Superior temporal gyrus (tissue), 1 donor: Measurements from ENCODE around the gene SLC6A6.
"Not testable (repeated sequence)": the region's sequence is repeated elsewhere in the genome, so short reads cannot be mapped to it uniquely, and the experiment has no call there.

Experiments used
- DNase-seq: peaks from one replicate; pipeline ENCODE4 v3.0.0-alpha.2; 2016; ENCODE audit errors: extremely low spot score

Gene SLC6A6

DNA sequence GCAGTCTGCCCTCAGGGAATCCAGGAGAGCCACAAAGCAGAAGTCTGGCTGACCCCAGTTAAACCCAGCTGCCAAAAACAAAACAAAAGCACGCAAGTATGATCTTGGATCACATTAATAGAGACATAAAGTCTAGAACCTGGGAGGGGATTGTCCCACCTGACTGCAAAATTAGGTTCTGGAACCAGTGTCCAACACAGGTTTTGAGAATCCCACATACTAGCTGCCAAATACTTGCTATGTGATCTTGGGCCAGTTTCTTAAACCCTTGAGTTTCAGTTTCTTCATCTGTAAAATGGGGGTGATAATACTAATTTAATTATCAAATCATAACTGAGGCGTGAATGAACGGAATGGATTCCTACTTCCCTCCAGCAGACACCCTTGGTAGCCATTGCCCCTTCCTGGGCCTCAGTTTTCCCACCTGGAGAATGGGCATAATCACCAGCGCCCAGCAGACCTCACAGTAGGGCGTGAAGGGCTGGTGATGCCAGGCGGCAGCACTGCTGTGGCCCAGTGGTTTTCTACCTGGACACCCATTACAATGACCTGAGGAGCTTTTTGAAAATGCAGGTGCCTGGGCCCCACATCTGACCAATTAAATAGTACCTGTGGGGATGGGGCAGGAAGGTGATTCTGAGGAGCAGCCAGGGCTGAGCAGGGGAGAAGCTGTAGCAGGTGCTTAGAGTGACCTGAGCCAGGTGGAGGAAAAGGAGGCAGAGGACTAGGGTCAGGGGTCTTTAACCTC lies 105.5 kb downstream of the SLC6A6 start:
- DNase-seq: no peak

DNA sequence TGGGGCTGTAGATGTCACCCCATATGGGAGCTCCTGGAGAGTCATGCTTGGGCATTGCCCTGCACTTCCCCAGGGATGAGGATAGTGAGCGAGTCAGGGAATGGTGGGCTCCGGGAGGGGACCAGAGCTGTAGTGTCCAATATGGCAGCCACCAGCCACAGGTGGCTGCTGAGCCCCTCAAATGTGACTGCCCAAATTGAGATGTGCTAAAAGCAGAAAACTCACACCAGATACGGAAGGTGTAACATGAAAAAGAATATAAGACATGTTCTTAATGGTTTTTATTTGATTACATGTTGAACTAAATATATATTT lies 106.1 kb downstream of the SLC6A6 start:
- DNase-seq: no peak

DNA sequence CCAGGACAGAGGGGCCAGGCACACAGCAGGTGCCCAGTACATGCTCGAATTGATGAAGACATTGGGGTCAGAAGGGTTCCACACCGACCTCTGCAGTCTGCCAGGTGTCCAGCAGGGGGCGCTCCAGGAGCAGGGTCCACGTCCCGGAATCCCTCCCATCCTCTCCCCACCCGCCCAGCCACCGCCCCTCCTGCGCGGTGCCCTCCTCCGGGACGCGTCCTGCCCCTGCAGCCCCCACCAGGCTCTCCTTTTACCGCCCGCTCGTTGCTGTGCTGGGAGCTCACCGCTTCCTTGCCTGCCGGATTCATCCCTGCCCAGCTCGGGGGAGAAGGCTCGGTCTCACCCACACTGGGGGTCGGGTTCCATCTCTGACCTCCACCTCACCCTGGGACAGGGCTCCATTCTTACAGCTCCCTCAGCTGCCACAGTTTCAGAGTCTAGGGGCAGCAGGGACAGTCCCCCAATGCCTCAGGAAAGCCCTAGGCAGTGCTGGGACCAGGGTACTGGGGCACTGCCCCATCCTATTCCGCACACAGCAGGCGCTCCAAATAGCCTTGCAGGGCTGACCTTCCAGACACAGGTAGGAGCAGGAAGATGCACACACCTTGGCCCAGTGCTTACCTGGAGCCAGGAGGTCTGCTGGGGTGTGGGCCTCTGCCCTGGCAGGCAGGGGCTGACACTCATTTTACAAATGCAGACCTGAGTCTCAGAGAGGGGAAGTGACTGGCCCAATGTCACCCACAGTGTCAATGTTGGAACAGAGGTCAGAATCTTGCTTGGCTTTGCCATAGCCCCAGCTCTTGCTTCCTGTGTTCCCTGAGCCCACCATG lies 106.8 kb downstream of the SLC6A6 start:
- peak; percentile 54 for DNase-seq

DNA sequence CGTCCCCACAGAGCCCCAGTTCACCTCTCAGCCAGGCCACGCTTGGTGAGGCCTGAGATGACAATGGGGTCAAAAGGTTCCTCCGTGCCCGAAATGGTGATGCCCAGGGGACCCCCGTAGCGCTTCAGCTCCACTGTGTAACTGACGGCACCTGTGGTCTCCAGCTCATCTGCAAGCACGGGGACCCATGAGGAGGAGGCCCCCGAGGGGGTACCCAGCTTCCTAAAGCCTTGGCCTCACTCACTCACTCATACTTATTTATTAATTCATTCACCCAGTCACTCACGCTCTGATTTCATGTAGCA lies 107.3 kb downstream of the SLC6A6 start:
- DNase-seq: no peak

DNA sequence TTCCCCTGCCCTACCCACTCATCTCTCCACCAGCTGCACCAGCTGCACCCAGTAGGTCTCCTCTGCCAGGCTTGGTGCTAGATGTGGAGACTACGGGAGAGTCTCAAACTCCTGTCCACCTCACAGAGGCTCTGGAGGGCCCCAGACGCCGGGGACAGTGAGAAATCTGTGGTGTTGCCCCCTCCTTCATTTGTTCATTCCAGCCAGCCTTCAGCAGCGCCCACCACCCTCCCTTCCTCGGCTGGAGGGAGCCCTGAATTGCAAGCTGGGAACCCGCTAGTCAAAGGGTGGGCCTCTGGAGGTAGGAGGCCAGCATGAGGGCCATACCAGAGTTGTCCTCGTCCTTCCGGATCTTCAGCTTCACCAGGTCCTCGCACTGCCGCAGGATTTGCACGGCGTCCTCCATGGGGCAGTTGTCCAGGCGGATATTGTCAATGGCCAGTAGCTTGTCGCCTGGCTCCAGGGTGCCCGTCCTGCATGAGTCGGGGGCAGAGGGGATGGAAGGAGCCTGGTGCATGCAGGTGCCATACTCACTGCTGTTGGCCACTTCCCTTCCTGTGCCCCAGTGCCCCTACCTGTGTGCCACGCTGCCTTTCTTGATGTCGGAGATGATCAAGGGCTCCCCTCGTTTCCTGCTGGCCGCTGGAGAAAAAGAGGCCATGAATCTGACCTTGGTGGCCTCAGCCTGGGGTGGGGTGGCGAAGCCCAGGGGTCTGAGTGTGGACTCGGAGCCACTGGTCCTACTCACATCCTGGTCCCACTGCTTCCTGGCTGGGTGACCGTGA lies 108.6 kb downstream of the SLC6A6 start:
- DNase-seq: no peak

DNA sequence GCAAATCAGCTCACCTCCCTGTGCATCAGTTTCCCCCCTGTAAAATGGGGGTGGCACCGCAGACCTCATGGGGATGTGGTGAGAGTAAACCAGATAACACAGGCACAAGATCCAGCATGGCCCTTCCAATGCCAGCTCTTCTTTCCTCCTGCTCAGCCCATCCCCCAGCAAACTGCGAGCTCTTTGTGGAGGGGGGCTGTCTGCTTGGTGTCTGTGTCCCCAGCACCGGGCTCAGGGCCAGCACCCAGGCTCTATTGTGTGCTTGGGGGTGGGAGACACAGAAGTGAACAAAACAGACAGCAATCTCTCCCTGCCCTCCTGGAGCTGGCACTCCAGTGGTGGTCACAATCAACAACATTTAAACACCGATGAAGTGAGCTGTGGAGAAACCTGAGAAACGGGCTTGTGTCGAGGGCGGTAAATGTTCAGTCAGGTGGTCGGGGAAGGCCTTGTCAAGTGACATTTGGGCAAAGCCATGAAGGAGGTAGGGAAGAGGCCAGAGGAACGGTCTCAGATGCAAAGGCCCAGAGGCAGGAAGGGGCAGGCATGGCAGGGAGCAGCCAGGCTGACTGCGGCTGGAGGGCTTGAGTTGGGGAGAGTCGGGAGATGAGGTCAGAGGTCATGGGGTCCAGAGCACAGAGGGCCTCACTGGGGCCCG lies 109.3 kb downstream of the SLC6A6 start:
- no peak for DNase-seq

DNA sequence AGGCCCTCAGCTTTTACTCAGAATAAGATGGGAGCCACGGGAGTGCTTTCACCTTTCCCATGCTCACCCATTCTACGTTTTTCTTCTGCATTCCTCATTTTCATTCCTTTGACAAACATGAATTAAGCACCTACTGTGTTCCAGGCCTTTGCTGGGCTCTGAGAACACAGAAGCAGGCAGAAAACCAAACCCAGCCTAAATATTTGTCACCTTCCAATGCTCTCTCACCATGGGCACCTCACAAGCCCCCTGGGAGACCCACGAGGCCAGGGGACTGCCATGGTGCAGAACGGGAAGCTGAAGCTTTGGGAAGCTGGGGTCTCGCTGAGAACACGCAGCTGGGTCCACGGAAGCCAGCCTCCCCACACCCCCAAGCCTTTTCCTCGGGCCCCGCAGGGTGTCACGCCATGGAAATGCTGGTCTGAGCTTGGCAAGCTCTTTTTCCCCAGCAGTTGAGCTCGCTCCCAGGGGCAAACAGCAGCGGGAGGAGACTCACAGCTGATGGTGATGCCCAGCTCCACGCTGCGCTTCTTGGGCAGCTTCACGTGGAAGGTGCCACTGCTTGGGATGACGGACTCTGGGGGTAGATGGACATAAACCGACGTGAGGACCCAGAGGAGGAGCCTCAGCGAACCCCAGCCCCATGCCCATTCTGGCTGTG lies 110.0 kb downstream of the SLC6A6 start:
- DNase-seq: no peak

DNA sequence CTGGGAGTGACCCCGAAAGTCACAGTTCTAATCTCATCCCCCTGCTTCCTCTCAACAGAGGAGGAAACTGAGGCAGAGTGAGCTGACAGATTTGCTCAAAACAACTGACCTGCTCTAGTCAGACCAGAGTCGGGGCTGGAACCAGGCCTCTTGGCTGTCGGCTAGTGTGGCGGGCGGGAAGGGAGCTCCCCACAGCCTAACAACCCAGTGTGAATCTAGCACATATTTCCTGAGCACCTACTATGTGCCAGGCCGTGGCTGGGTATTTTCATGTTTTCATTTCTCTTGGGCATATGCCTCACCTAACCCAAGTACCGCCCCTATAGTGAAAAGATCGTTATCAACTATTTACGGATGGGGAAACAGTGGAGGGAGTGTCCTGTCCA lies 110.5 kb downstream of the SLC6A6 start:
- no peak for DNase-seq

DNA sequence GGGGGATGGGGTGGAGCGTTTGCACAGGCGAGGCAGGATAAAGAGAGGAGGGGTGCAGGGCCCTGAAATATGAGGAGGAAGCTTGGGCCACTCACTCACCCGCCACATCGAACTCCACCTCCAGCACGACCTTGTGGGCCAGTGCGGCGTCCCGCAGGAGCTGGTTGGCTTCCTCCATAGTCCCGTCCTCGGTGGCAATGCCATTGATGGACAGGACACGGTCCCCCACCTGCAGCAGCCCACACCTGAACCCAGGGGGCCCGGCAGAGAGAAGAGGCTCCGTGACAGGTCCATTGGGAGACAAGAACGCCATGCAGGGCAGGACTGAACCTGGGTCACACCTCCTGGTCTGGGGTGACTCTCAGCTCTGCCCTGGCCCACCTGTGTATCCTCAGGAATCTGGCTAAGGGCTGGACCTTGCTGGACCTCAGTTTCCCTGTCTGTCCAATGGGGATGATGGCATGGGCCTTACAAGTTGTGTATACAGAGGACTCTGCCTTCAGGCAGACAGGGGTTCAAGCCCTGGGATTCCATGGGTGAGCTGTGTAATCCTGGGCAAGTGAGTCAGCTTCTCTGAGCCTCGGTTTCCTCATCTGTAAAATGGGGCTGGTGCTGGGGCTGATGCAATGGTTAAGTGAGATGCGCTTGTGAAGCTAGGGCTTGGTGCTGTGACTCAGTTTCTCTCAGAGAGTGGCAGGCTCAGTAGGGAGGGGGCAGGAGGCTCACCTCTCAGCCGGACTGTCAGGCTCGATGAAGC lies 111.3 kb downstream of the SLC6A6 start:
- no peak for DNase-seq

DNA sequence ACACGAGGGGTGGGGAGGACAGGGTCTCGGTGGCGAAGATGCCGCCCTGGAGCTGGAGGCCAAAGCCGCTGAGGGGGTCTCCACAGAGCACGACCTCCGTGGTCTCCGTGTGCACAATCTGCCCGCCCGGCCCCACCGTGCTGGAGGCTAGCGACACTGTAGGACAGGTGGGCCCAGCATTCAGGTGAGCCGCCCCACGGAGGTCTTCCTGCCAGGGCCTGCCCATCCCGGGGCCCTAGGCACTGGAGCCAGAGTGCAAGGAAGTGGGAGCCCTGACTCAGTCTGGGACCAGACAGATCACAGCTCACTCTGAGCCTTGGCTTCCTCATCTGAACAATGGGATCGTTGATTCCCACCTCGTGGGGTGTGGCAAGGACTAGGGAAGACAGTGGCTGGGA lies 111.9 kb downstream of the SLC6A6 start:
- DNase-seq: no peak

DNA sequence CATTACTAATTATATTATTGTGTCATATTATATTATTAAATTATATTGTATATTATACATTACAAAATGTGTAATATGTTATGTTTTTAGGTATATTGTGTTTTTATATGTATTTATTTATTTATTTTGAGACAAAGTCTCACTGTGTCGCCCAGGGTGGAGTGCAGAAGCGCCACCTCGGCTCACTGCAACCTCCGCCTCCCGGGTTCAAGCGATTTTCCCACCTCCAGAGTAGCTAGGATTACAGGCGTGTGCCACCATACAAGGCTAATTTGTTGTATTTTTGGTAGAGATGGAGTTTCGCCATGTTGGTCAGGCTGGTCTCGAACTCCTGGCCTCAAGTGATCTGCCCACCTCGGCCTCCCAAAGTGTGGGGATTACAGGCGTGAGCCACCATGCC lies 113.1 kb downstream of the SLC6A6 start:
- not testable (repeated sequence) for DNase-seq

DNA sequence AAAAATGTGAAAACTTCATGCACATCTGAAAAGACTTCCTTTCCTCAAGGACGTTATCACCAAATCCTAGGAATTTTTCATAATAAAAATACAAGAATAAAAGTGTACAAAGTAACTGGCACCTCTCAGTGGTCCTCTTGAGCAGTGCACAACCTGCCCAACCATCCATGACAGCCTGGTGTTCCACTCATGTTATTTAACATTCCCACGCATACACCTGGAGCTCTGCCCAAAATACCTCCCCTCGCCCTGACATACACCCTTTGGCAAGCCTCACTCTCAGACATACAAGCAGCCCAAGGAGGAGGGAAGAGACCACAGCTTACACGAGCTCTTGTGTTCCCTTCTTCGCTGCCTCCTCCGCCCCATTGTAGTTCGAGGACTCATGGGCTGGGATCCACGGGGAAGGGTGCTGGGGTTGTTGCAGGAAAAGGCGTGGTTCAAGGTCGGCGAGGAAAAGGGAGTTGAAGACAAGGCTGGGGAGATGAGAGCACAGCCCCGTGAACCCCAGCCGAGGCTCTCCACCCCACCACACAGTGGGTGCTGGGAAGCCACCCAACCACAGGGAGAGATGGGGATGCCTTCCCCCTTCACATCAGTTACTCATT lies 114.4 kb downstream of the SLC6A6 start:
- DNase-seq: no peak

DNA sequence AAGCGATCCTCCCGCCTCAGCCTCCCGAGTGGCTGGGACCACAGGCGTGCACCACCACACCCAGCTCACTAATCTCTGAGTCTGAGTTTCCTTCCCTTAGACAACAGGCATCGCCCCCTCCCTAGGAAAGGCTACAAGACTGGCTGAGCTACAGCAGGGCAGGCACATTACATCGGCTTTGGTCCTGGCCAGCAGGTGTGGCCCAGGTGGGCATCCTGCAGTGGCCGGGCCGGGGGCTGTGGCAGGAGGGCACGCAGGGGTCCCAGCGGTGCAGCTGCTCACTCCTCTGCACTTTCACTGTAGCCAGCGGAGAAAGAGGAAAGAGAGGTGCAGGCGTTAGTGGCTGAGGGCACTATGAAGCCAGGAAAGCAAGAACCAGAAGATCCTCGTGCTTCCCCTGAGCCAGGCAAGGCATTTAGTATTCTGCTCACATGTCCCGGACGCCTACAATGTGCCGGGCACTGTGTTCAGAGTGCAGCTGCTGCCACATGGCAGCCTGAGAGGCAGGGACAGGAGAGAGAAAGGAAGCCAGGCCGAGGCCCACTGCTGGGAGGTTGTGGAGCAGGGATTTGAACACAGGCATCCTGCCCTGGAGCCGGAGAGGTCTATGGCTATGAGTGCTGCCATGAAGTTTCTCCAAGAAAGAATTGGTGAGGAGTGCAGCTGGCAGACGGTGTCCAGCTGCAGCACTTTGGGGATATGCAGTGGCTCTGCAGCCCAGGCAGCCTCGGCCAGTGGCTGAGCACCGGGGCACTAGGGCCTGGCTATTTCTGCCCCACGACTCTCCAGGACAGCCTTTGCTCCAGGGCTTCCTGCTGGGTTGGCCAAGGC lies 115.4 kb downstream of the SLC6A6 start:
- no peak for DNase-seq

DNA sequence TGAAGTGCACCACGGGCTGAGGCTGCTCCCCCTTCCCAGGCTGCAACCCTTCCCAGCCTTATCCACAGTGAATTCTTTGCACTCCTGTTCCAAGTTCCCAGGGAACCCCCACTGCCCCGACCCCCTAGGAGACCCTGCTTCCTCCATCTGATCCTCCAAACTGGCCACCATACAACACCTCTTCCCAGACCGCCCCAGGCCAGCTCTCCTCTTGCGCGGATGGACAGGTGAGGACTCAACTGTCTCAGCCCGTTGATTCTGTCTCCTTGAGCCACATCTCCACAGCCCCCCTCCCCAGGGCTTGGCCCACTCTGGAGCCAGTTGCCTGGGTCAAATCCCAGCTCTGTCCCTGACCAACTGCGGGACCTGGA lies 116.0 kb downstream of the SLC6A6 start:
- DNase-seq: no peak

DNA sequence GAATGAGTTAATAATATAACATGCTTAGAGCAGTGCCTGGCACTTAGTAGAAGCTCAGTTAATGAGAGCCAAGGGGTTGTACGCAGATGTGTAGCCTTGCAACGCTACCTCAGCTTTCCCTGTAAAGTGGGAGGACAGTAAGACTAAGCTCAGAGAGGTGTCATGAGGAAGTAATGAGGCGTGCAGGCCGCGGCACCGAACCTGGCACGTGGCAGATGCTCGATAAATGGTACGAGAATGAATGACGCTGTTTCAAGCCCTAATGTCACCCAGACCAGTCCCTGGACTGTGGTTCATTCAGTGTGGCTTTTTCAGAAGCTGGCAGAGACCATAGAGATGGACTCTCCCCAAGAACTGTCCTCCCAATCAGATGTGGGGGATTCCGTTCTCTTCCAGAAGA lies 116.5 kb downstream of the SLC6A6 start:
- no peak for DNase-seq

DNA sequence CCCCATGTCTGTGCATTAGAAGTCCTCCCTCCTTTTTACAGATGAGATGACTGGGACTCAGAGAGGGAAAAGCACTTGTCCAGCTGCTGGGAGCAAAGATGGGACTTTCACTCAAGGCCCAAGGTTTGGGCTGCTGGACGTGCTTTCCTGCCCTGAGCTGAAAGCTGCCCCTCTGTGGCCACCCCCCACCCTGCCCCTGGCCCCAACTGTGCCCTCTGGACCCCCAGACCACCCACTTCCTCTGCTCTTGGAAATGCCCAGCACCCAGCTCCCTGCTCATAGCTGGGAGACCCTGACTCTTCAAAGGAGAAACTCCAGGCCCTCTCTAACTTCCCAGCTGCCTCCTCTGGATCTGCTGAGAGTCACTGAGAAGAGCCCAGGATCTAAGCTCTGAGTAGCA lies 117.0 kb downstream of the SLC6A6 start:
- no peak for DNase-seq

DNA sequence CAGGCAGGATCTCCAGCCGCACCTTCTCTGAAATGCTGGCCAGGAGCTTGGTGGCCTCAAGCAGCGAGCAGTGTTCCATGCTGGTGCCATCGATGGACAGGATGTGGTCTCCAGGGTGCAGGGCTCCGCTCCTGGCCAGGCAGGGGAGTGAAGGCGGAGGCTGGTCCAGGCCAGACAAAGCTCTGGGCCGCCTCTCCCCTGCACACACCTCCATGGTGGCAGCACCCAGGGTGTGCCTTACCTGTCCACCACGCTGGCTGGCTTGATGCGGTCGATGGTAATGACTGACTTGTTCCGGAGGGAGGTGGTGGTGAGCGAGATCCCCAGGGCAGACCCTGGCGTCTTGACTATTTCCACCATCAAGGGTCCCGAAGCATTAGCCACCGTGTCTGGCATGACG lies 117.7 kb downstream of the SLC6A6 start:
- no peak for DNase-seq

DNA sequence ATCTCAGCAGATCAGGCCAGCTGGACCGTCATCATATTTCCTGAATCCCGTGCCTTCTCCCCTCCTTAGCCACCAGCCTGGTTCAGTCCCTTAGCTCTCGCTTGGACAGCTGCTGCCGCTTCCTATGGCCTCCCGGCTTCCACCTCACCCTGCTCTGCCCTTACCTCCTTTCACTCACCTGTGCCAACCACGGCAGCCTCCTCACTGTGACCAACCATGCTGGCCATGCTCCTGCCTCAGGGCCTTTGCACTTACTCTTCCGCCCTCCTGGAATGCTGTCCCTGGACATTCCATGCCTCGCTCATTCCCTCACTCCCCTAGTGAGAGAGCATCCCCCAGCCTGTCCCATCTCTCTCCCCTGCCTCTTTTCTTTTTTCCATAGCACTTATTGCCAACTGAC lies 118.6 kb downstream of the SLC6A6 start:
- DNase-seq: no peak

DNA sequence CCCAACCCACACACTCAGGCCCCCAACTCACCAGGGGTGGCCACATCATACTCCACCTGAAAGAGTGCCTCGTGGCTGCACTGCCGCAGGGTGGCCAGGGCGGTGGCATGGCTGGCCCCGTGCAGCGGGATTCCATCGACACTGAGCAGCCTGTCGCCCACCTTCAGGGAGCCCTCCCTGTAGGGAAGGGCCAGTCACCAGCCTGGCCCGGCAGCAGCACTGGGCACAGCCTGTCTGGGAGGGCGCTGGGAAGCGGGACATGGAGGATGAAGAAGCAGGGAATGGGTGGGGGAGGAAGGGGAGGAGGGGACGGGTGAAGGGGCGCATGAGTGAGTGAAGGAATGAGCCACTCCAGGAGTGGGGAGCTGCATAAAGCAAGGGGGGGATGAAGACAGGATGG lies 119.2 kb downstream of the SLC6A6 start:
- no peak for DNase-seq
